Activated T-helper 17 cell treated with anti-CD3 and anti-CD28 coated beads, Interleukin-2, amount 50 U/mL, for 72 hours (primary cell): ENCODE data around the gene SLAMF1. TPM values are rescaled to one million over a fixed set of nuclear protein-coding genes. Genes with fewer than 3 reads are reported as not detected.
"Not testable (repeated sequence)": the region's sequence is repeated elsewhere in the genome, so short reads cannot be mapped to it uniquely, and the experiment has no call there.

Source experiments
- ATAC-seq: fragments of 150-1000 bp; cut with Tn5 transposase; replicated peaks from 2 replicates; pipeline ENCODE4 v1.10.0; 2021; ENCODE audit warnings: mild to moderate bottlenecking, moderate library complexity
- H3K27ac Mint-ChIP-seq: one replicate; pipeline ENCODE4 v1.8.0; 2022; ENCODE audit warnings: mixed read lengths
- H3K27me3 Mint-ChIP-seq: one replicate; pipeline ENCODE4 v1.8.0; 2022; ENCODE audit warnings: mixed read lengths
- H3K36me3 Mint-ChIP-seq: one replicate; pipeline ENCODE4 v1.8.0; 2022; ENCODE audit warnings: low read depth, mild to moderate bottlenecking, mixed read lengths
- H3K4me1 Mint-ChIP-seq: one replicate; pipeline ENCODE4 v1.8.0; 2022; ENCODE audit warnings: mixed read lengths
- H3K4me3 Mint-ChIP-seq: one replicate; pipeline ENCODE4 v1.8.0; 2022; ENCODE audit warnings: mild to moderate bottlenecking, mixed read lengths
- H3K9me3 Mint-ChIP-seq: one replicate; pipeline ENCODE4 v1.8.0; 2022; ENCODE audit warnings: mixed read lengths
- total RNA-seq, 2 donors: library from RNA; stranded (reverse); gene quantifications; one replicate each; pipeline ENCODE4 v1.2.3, GENCODE V29; 2022

Gene SLAMF1
- 100 to 1,000 TPM; 121 to 186 TPM for total RNA-seq

- Mint-ChIP-seq H3K36me3 (peaks cover 66% of the 10 kb centered on the region), H3K27me3 (no peaks in the 10 kb centered on the region), H3K4me3 (peak within 1 kb of the TSS; percentile 79), H3K4me1 (peaks cover 35% of the 10 kb centered on the region), H3K9me3 (no peaks in the 10 kb centered on the region), H3K27ac (peak within 1 kb of the TSS; percentile 89)
- ATAC-seq, result peak; percentile 84
Measured at GRCh38 chr1:160646711-160647328, at the start of gene SLAMF1. Gene SLAMF1 (minus strand): TSS chr1:160647044. CDS start chr1:160646945, 99 bp downstream.

GRCh38 chr1:160692390-160692789 lies 45.5 kb upstream of the SLAMF1 start:
- Mint-ChIP-seq H3K36me3 (peaks cover 50% of the 10 kb centered on the region), H3K4me1 (peaks cover 50% of the 10 kb centered on the region), H3K27ac (peak overlapping the region; percentile 78), H3K4me3 (peak overlapping the region; percentile 71)
- not testable (repeated sequence) for H3K9me3 Mint-ChIP-seq, ATAC-seq, H3K27me3 Mint-ChIP-seq

- no peaks in the 10 kb centered on the region for H3K36me3 Mint-ChIP-seq
- no peaks in the 10 kb centered on the region for H3K27me3 Mint-ChIP-seq
- H3K27ac Mint-ChIP-seq, result peak overlapping the region; percentile 92
- peak overlapping the region; percentile 83 for H3K4me3 Mint-ChIP-seq
- peak; percentile 71 for ATAC-seq
- peaks cover 64% of the 10 kb centered on the region for H3K4me1 Mint-ChIP-seq
- H3K9me3 Mint-ChIP-seq, result no peaks in the 10 kb centered on the region
Measured at GRCh38 chr1:160685266-160685665, 38.4 kb upstream of the SLAMF1 start.

- Mint-ChIP-seq H3K27me3 (no peaks in the 10 kb centered on the region), H3K9me3 (no peaks in the 10 kb centered on the region), H3K27ac (peak overlapping the region; percentile 92), H3K4me1 (peaks cover 65% of the 10 kb centered on the region), H3K4me3 (peak overlapping the region; percentile 83), H3K36me3 (no peaks in the 10 kb centered on the region)
- ATAC-seq, result peak; percentile 59
Measured at GRCh38 chr1:160682983-160683865, 36.4 kb upstream of the SLAMF1 start.

- H3K4me1 Mint-ChIP-seq, result peaks cover 69% of the 10 kb centered on the region
- no peaks in the 10 kb centered on the region for H3K9me3 Mint-ChIP-seq
- ATAC-seq, result no peak
- peak overlapping the region; percentile 92 for H3K27ac Mint-ChIP-seq
- no peaks in the 10 kb centered on the region for H3K36me3 Mint-ChIP-seq
- H3K4me3 Mint-ChIP-seq, result peak overlapping the region; percentile 83
- H3K27me3 Mint-ChIP-seq, result no peaks in the 10 kb centered on the region
Measured at GRCh38 chr1:160681891-160682140, 35.0 kb upstream of the SLAMF1 start.

GRCh38 chr1:160681066-160681890 lies 34.4 kb upstream of the SLAMF1 start:
- H3K4me3 Mint-ChIP-seq, result peak overlapping the region; percentile 83
- ATAC-seq, result peak; percentile 71
- peak overlapping the region; percentile 92 for H3K27ac Mint-ChIP-seq
- no peaks in the 10 kb centered on the region for H3K36me3 Mint-ChIP-seq
- H3K9me3 Mint-ChIP-seq, result no peaks in the 10 kb centered on the region
- H3K27me3 Mint-ChIP-seq, result no peaks in the 10 kb centered on the region
- peaks cover 66% of the 10 kb centered on the region for H3K4me1 Mint-ChIP-seq

GRCh38 chr1:160680399-160680798 lies 33.6 kb upstream of the SLAMF1 start:
- ATAC-seq, result no peak
- no peaks in the 10 kb centered on the region for H3K36me3 Mint-ChIP-seq
- H3K9me3 Mint-ChIP-seq, result no peaks in the 10 kb centered on the region
- no peak overlapping the region for H3K4me3 Mint-ChIP-seq
- peaks cover 62% of the 10 kb centered on the region for H3K4me1 Mint-ChIP-seq
- H3K27ac Mint-ChIP-seq, result peak overlapping the region; percentile 92
- H3K27me3 Mint-ChIP-seq, result no peaks in the 10 kb centered on the region

GRCh38 chr1:160679893-160680292 lies 33.0 kb upstream of the SLAMF1 start:
- Mint-ChIP-seq H3K27me3 (no peaks in the 10 kb centered on the region), H3K4me3 (no peak overlapping the region), H3K36me3 (no peaks in the 10 kb centered on the region), H3K9me3 (no peaks in the 10 kb centered on the region), H3K4me1 (peaks cover 56% of the 10 kb centered on the region), H3K27ac (peak overlapping the region; percentile 92)
- no peak for ATAC-seq

GRCh38 chr1:160676869-160677597 lies 30.2 kb upstream of the SLAMF1 start:
- Mint-ChIP-seq H3K4me1 (peaks cover 35% of the 10 kb centered on the region), H3K4me3 (peak overlapping the region; percentile 1), H3K9me3 (no peaks in the 10 kb centered on the region), H3K27me3 (no peaks in the 10 kb centered on the region), H3K36me3 (no peaks in the 10 kb centered on the region), H3K27ac (no peak overlapping the region)
- no peak for ATAC-seq

- peak; percentile 67 for ATAC-seq
- Mint-ChIP-seq H3K9me3 (no peaks in the 10 kb centered on the region), H3K27ac (no peak overlapping the region)
Measured at GRCh38 chr1:160675641-160676410, 29.0 kb upstream of the SLAMF1 start.

GRCh38 chr1:160674415-160674814 lies 27.6 kb upstream of the SLAMF1 start:
- no peak overlapping the region for H3K27ac Mint-ChIP-seq
- no peaks in the 10 kb centered on the region for H3K36me3 Mint-ChIP-seq
- ATAC-seq, result no peak
- no peaks in the 10 kb centered on the region for H3K9me3 Mint-ChIP-seq
- H3K4me1 Mint-ChIP-seq, result peaks cover 32% of the 10 kb centered on the region
- no peak overlapping the region for H3K4me3 Mint-ChIP-seq
- H3K27me3 Mint-ChIP-seq, result no peaks in the 10 kb centered on the region

More at GRCh38 chr1:160675641-160676410, 29.0 kb upstream of the SLAMF1 start:
- Mint-ChIP-seq H3K4me3 (no peak overlapping the region), H3K36me3 (no peaks in the 10 kb centered on the region), H3K27me3 (no peaks in the 10 kb centered on the region), H3K4me1 (peaks cover 32% of the 10 kb centered on the region)

GRCh38 chr1:160672789-160673695 lies 26.2 kb upstream of the SLAMF1 start:
- ATAC-seq, result peak; percentile 69
- Mint-ChIP-seq H3K4me3 (no peak overlapping the region), H3K4me1 (peaks cover 27% of the 10 kb centered on the region), H3K27ac (no peak overlapping the region), H3K36me3 (no peaks in the 10 kb centered on the region), H3K9me3 (no peaks in the 10 kb centered on the region), H3K27me3 (no peaks in the 10 kb centered on the region)
